H1 (cell line): ENCODE results near the gene ITGAE. TPM values are rescaled to one million over a fixed set of nuclear protein-coding genes. Genes with fewer than 3 reads are reported as not detected.

Experiments used
- CTCF ChIA-PET: fragments of 300-600 bp; sonication (Branson Sonifier 250); formaldehyde crosslinking; loops from one replicate; lab custom pipeline; 2021; ENCODE audit not compliant: partially characterized antibody; lab: Charles Lee
- POLR2A ChIA-PET: fragments of 300-600 bp; sonication (Branson Sonifier 250); formaldehyde crosslinking; loops from one replicate; lab custom pipeline; 2021; ENCODE audit warnings: inconsistent platforms; ENCODE audit not compliant: partially characterized antibody; lab: Charles Lee
- DNase-seq, 2 experiments: peaks; one replicate each; pipeline versions ENCODE4 v3.0.0 to v3.0.0-alpha.2; 2010 to 2022; ENCODE audit warnings: low spot score in 2 of 2, low read depth in 1 of 2, mixed read lengths in 1 of 2
- FAIRE-seq: peaks from 2 replicates; lab custom pipeline; 2011; peaks lifted over from hg19 to GRCh38; lab: Jason Lieb, UNC
- H2AFZ ChIP-seq: 2 replicates; pipeline ENCODE4 v1.8.1; 2012; ENCODE audit warnings: low read length, inconsistent platforms
- H2AK5ac ChIP-seq: 2 replicates; pipeline ENCODE4 v1.6.1; 2013; ENCODE audit warnings: low read depth, low read length
- H2BK120ac ChIP-seq: replicated peaks from 2 replicates; pipeline ENCODE3; 2013; ENCODE audit warnings: low read depth, low read length, inconsistent platforms
- H2BK12ac ChIP-seq: 2 replicates; pipeline ENCODE4 v1.6.1; 2013; ENCODE audit warnings: low read depth, low read length
- H2BK15ac ChIP-seq: 2 replicates; pipeline ENCODE4 v1.6.1; 2013; ENCODE audit warnings: low read length
- H2BK20ac ChIP-seq: 2 replicates; pipeline ENCODE4 v1.6.1; 2013; ENCODE audit warnings: low read length
- H2BK5ac ChIP-seq: 2 replicates; pipeline ENCODE4 v1.6.1; 2013; ENCODE audit warnings: low read depth, low read length
- H3K14ac ChIP-seq: 2 replicates; pipeline ENCODE4 v1.6.1; 2013; ENCODE audit warnings: inconsistent platforms; ENCODE audit not compliant: insufficient read length
- H3K18ac ChIP-seq: 2 replicates; pipeline ENCODE4 v1.6.1; 2013; ENCODE audit warnings: low read length; ENCODE audit errors: extremely low read depth
- H3K23ac ChIP-seq: 2 replicates; pipeline ENCODE4 v1.6.1; 2013; ENCODE audit warnings: inconsistent platforms; ENCODE audit not compliant: insufficient read length
- H3K23me2 ChIP-seq: 2 replicates; pipeline ENCODE4 v1.6.1; 2013; ENCODE audit warnings: low read depth, low read length
- H3K27ac ChIP-seq: 2 replicates; pipeline ENCODE4 v1.6.1; 2011; ENCODE audit warnings: low read depth, low read length, inconsistent platforms
- H3K27me3 ChIP-seq, 4 experiments: replicated peaks in 1 of 4; 1 replicate in 1 of 4; 2 replicates in 3 of 4; pipeline versions ENCODE4 v1.6.1 to v1.8.1; 2011 to 2013; ENCODE audit warnings: low read length in 3 of 4, mild to moderate bottlenecking in 3 of 4, inconsistent platforms in 2 of 4, mixed read lengths in 2 of 4, moderate library complexity in 1 of 4; ENCODE audit not compliant: control insufficient read depth in 3 of 4, insufficient read depth in 3 of 4; ENCODE audit errors: extremely low read depth in 1 of 4
- H3K36me3 ChIP-seq, 4 experiments: 2 replicates each; pipeline versions ENCODE4 v1.6.1 to v1.8.1; 2011 to 2013; ENCODE audit warnings: mild to moderate bottlenecking in 4 of 4, low read length in 3 of 4, moderate library complexity in 2 of 4, control low read depth in 1 of 4, inconsistent platforms in 1 of 4; ENCODE audit not compliant: insufficient read depth in 4 of 4, control insufficient read depth in 2 of 4
- H3K4ac ChIP-seq: replicated peaks from 2 replicates; pipeline ENCODE3; 2013; ENCODE audit warnings: low read length, low read depth, mixed read lengths, inconsistent platforms; ENCODE audit not compliant: insufficient read length
- H3K4me1 ChIP-seq, 4 experiments: replicated peaks in 1 of 4; 1 replicate in 1 of 4; 2 replicates in 3 of 4; pipeline versions ENCODE4 v1.6.1 to v1.8.1; 2011 to 2013; ENCODE audit warnings: low read length in 3 of 4, inconsistent platforms in 2 of 4, mixed read lengths in 1 of 4; ENCODE audit not compliant: insufficient read depth in 4 of 4, control insufficient read depth in 3 of 4
- H3K4me2 ChIP-seq, 2 experiments: 2 replicates each; pipeline versions ENCODE4 v1.6.1 to v1.8.1; 2011 to 2013; ENCODE audit warnings: low read depth in 2 of 2, low read length in 2 of 2, control low read depth in 1 of 2, inconsistent platforms in 1 of 2, mild to moderate bottlenecking in 1 of 2; ENCODE audit not compliant: insufficient read depth in 1 of 2
- H3K4me3 ChIP-seq, 4 experiments: fragments of 200-600, 300-600 bp in 1 of 4; sonication (generic), shearing (Covaris generic), sonication (Bioruptor Twin) in 1 of 4; 2 replicates each; pipeline versions ENCODE4 v1.5.1 to v1.8.1; 2011 to 2016; ENCODE audit warnings: low read length in 4 of 4, low read depth in 3 of 4, control low read depth in 2 of 4, inconsistent platforms in 2 of 4, mild to moderate bottlenecking in 2 of 4, mixed read lengths in 1 of 4, moderate library complexity in 1 of 4; ENCODE audit not compliant: insufficient read depth in 2 of 4; ENCODE audit errors: extremely low read depth in 1 of 4
- H3K56ac ChIP-seq: replicated peaks from 2 replicates; pipeline ENCODE3; 2013; ENCODE audit warnings: low read depth, mild to moderate bottlenecking, mixed read lengths, low read length, inconsistent platforms; ENCODE audit not compliant: insufficient read length
- H3K79me1 ChIP-seq: 2 replicates; pipeline ENCODE4 v1.6.1; 2013; ENCODE audit warnings: low read depth, low read length, control low read depth
- H3K79me2 ChIP-seq, 2 experiments: 2 replicates each; pipeline versions ENCODE4 v1.6.1 to v1.8.1; 2012 to 2013; ENCODE audit warnings: low read length in 2 of 2, mild to moderate bottlenecking in 2 of 2, inconsistent platforms in 1 of 2; ENCODE audit not compliant: insufficient read depth in 2 of 2, control insufficient read depth in 1 of 2
- H3K9ac ChIP-seq, 4 experiments: replicated peaks in 1 of 4; 1 replicate in 1 of 4; 2 replicates in 3 of 4; pipeline versions ENCODE4 v1.6.1 to v1.8.1; 2011 to 2013; ENCODE audit warnings: low read depth in 3 of 4, low read length in 3 of 4, control low read depth in 2 of 4, mild to moderate bottlenecking in 2 of 4, moderate library complexity in 2 of 4, inconsistent platforms in 1 of 4; ENCODE audit errors: extremely low read depth in 1 of 4
- H3K9me3 ChIP-seq, 2 experiments: 2 replicates each; pipeline versions ENCODE4 v1.6.1 to v1.8.1; 2012 to 2013; ENCODE audit warnings: mild to moderate bottlenecking in 2 of 2, moderate library complexity in 2 of 2, control low read depth in 1 of 2, inconsistent platforms in 1 of 2, low read depth in 1 of 2, low read length in 1 of 2, mixed read lengths in 1 of 2; ENCODE audit not compliant: insufficient read depth in 2 of 2
- H4K20me1 ChIP-seq, 2 experiments: replicated peaks in 1 of 2; 2 replicates each; pipeline versions ENCODE3 to v1.8.1; 2011 to 2013; ENCODE audit warnings: inconsistent platforms in 2 of 2, low read length in 2 of 2, mild to moderate bottlenecking in 1 of 2; ENCODE audit not compliant: insufficient read depth in 2 of 2, control insufficient read depth in 1 of 2
- H4K5ac ChIP-seq: 2 replicates; pipeline ENCODE4 v1.6.1; 2013; ENCODE audit warnings: low read length, low read depth, mixed read lengths, inconsistent platforms; ENCODE audit not compliant: insufficient read length
- H4K8ac ChIP-seq: 2 replicates; pipeline ENCODE4 v1.8.0; 2013; ENCODE audit warnings: mild to moderate bottlenecking, moderate library complexity, low read length, inconsistent platforms; ENCODE audit not compliant: insufficient read depth; ENCODE audit errors: extremely low read depth
- H4K91ac ChIP-seq: replicated peaks from 2 replicates; pipeline ENCODE3; 2013; ENCODE audit warnings: low read length, mixed read lengths, inconsistent platforms; ENCODE audit not compliant: insufficient read length
- ASH2L ChIP-seq: fragments of 200-600, 300-600 bp; sonication (generic); IDR thresholded peaks from one replicate; pipeline ENCODE4 v1.7.1; 2017; ENCODE audit warnings: low read length
- ATF3 ChIP-seq: IDR thresholded peaks from 2 replicates; pipeline ENCODE4 v1.6.1; 2011; ENCODE audit warnings: low read depth, mild to moderate bottlenecking, low read length; ENCODE audit not compliant: insufficient read depth
- BCL11A ChIP-seq, 2 experiments: IDR thresholded peaks; one replicate each; pipeline ENCODE4 v1.6.1; 2011; ENCODE audit warnings: low read depth in 2 of 2, low read length in 2 of 2, mild to moderate bottlenecking in 2 of 2
- CTCF ChIP-seq, 3 experiments: IDR thresholded peaks; 1 replicate in 2 of 3; 2 replicates in 1 of 3; pipeline versions ENCODE4 v1.5.1 to v1.6.1; 2011; ENCODE audit warnings: low read length in 3 of 3, mild to moderate bottlenecking in 3 of 3, inconsistent platforms in 2 of 3, low read depth in 1 of 3, moderate library complexity in 1 of 3; ENCODE audit not compliant: insufficient read depth in 1 of 3; ENCODE audit errors: control extremely low read depth in 1 of 3
- HDAC6 ChIP-seq: IDR thresholded peaks from one replicate; pipeline ENCODE4 v1.7.1; 2012; ENCODE audit warnings: low read depth, mild to moderate bottlenecking, inconsistent platforms, low read length, moderate library complexity
- JUND ChIP-seq: IDR thresholded peaks from 2 replicates; pipeline ENCODE4 v1.6.1; 2011; ENCODE audit warnings: mild to moderate bottlenecking, improper control_type of control experiment, low read length
- PHF8 ChIP-seq: fragments of 200-600 bp; sonication (generic); conservative IDR thresholded peaks from 2 replicates; pipeline ENCODE4 v1.7.1; 2012; ENCODE audit warnings: low read depth, mild to moderate bottlenecking, inconsistent platforms, low read length, moderate library complexity
- RNF2 ChIP-seq: fragments of 200-900, 300-1000 bp; sonication (generic); IDR thresholded peaks from 2 replicates; pipeline ENCODE4 v1.7.1; 2016; ENCODE audit warnings: borderline replicate concordance, low read depth, mild to moderate bottlenecking, antibody characterized with exemption, low read length; ENCODE audit not compliant: poor library complexity, severe bottlenecking; ENCODE audit errors: missing control alignments
- RXRA ChIP-seq: IDR thresholded peaks from 2 replicates; pipeline ENCODE4 v1.6.1; 2011; ENCODE audit warnings: low read depth, mild to moderate bottlenecking, low read length, moderate library complexity; ENCODE audit not compliant: insufficient read depth
- SP4 ChIP-seq: IDR thresholded peaks from 2 replicates; pipeline ENCODE4 v1.6.1; 2012; ENCODE audit warnings: low read length, inconsistent platforms
- WGBS, 2 experiments: shearing (Covaris generic) in 1 of 2; methylation state at CpG; one replicate each; pipeline versions ENCODE4 v1.1.6 to v1.1.7; 2013 to 2015; ENCODE audit warnings: low lambda C conversion rate in 2 of 2, mixed read lengths in 2 of 2, inconsistent platforms in 1 of 2, low coverage in 1 of 2, missing lambda C conversion rate in 1 of 2; ENCODE audit not compliant: insufficient replicate concordance in 2 of 2, insufficient coverage in 1 of 2, insufficient read length in 1 of 2; ENCODE audit errors: extremely low coverage in 1 of 2, missing lambda C conversion rate in 1 of 2; 5-methylcytosine and 5-hydroxymethylcytosine counted together
- polyA plus RNA-seq, 7 experiments: library from polyadenylated mRNA; depleted of rRNA in 3 of 7; stranded (reverse) in 5 of 7; unstranded in 2 of 7; fragments of >200 nt in 5 of 7; fragments of 200-250 nt in 2 of 7; gene quantifications; 1 replicate in 5 of 7; 2 replicates in 1 of 7; 4 replicates in 1 of 7; pipeline versions ENCODE4 v1.2.1 to v1.2.3, GENCODE V29; 2011 to 2013; ENCODE audit warnings: missing spikeins in 2 of 7, mixed read lengths in 2 of 7
- total RNA-seq: library from RNA; stranded (reverse); fragmentation: NEBNext Ultra II Directional; extraction: Animal tissue kit (Norgen Biotek cat#: 25700); gene quantifications from 2 replicates; pipeline ENCODE4 v1.2.1, GENCODE V29; 2021

ITGAE gene
- total and polyA plus RNA-seq, 2 of the 8 experiments (the other 6 are each of a cell fraction or from before 2014, with no cell fraction given) = 23.2 to 43.1 TPM

GRCh38 chr17:3682033-3682432 is 119.0 kb downstream of the ITGAE start:
- no peak overlapping the region for H3K14ac ChIP-seq
- no peaks in the 10 kb centered on the region for H3K36me3 ChIP-seq
- peaks cover 0 to 3% (median under 1%) of the 10 kb centered on the region in 4 experiments; a peak in 3 of 7 replicates for H3K4me1 ChIP-seq
- no peaks in the 10 kb centered on the region for H3K79me2 ChIP-seq
- no peak overlapping the region for H3K56ac ChIP-seq
- H3K4me3 ChIP-seq = no peak overlapping the region
- no peak overlapping the region for H3K18ac ChIP-seq
- no peak overlapping the region for H3K9ac ChIP-seq
- H3K23me2 ChIP-seq = no peaks in the 10 kb centered on the region
- ChIA-PET POLR2A (interaction anchor here (0.8 kb wide), 1 partner anchor 164 kb away, joined by 3 read pairs; the partner anchor contains the start of gene NCBP3), CTCF (interaction anchor here (0.5 to 2.6 kb wide), 24 partner anchors 9 to 1129 kb away, joined by 3 to 34 read pairs (median 4); partner anchors contain the start of gene NCBP3)
- H3K9me3 ChIP-seq = no peaks in the 10 kb centered on the region
- H4K91ac ChIP-seq = no peak overlapping the region
- H3K79me1 ChIP-seq = no peaks in the 10 kb centered on the region
- no peak overlapping the region for H2BK12ac ChIP-seq
- DNase-seq (no peak), FAIRE-seq (no peak)
- no peak overlapping the region for H3K4ac ChIP-seq
- H2BK5ac ChIP-seq = no peak overlapping the region
- no peak overlapping the region for H4K8ac ChIP-seq
- no peak overlapping the region for H3K23ac ChIP-seq
- H4K5ac ChIP-seq = no peak overlapping the region
- no peak overlapping the region for H2AFZ ChIP-seq
- H3K27ac ChIP-seq = no peak overlapping the region
- no peaks in the 10 kb centered on the region for H3K27me3 ChIP-seq
- no peak overlapping the region for H2BK15ac ChIP-seq
- H4K20me1 ChIP-seq = peaks cover 0 to 4% of the 10 kb centered on the region in 2 experiments
- H2BK120ac ChIP-seq = no peak overlapping the region
- H2AK5ac ChIP-seq = no peak overlapping the region
- 0 out of 2 replicates have a peak overlapping the region, but pooled peaks have one; percentile 61 for H2BK20ac ChIP-seq
- H3K4me2 ChIP-seq = no peak overlapping the region
- WGBS, 2 experiments = 94% methylated on average over 12 of the region's 12 CpGs; no CpG with 5 or more reads in 1 of the 2 experiments
- no peak for TF ChIP-seq CTCF (IDR thresholded peaks at IDR 0.05; ENCODE audit: control extremely low read depth in 1 of 3, insufficient read depth in 1 of 3, low read depth in 1 of 3, low read length in 3 of 3)
- TF ChIP-seq ASH2L = no peak
- no peak for TF ChIP-seq RXRA
- TF ChIP-seq RNF2 = no peak
- no peak for TF ChIP-seq BCL11A (IDR thresholded peaks at IDR 0.05; ENCODE audit: low read depth in 2 of 2, low read length in 2 of 2)
- TF ChIP-seq HDAC6 = no peak
- no peak for TF ChIP-seq PHF8
- no peak for TF ChIP-seq ATF3
- no peak for TF ChIP-seq SP4
- no peak for TF ChIP-seq JUND
